Measurements from ENCODE around the gene RECK.
A peak's percentile ranks its signal among the peaks of the same experiment; 100 is the strongest.

DNA sequence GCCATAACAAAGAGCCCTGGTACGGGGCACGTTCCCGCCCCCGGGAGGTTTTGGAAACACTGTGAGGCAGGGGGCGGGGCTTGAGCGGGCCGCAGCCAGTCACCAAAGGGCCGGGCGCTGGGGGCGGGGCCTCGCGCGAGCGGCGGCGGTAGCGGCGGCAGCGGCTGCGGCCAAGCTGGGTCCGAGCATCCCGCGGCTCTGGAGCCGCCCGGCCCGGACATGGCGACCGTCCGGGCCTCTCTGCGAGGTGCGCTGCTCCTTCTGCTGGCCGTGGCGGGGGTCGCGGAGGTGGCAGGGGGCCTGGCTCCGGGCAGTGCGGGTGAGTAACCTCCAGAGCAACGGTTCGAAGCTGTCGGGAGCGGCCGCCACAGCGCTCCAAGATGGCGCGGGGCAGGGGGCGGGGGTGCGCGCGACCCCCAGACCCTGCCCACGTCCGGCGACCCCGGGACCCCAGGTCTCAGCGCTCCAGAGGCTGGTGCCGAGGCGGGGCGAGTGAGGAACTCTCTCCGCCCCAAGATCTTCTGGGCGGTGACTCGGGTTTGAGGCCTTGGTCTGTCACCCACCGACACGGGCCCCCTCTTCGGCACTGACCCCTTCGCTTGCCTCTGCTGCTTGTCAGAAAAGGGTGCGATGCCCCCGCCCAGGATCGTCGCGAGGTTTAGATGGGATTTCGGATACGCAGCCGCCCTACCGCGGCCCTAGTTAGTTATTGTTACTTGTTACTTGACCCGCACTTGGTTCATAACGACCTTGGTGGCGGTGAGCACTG, at the start of gene RECK:
- TF ChIP-seq, protein P1, sequence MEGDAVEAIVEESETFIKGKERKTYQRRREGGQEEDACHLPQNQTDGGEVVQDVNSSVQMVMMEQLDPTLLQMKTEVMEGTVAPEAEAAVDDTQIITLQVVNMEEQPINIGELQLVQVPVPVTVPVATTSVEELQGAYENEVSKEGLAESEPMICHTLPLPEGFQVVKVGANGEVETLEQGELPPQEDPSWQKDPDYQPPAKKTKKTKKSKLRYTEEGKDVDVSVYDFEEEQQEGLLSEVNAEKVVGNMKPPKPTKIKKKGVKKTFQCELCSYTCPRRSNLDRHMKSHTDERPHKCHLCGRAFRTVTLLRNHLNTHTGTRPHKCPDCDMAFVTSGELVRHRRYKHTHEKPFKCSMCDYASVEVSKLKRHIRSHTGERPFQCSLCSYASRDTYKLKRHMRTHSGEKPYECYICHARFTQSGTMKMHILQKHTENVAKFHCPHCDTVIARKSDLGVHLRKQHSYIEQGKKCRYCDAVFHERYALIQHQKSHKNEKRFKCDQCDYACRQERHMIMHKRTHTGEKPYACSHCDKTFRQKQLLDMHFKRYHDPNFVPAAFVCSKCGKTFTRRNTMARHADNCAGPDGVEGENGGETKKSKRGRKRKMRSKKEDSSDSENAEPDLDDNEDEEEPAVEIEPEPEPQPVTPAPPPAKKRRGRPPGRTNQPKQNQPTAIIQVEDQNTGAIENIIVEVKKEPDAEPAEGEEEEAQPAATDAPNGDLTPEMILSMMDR (IDR thresholded peaks at IDR 0.05 in 4 of 5, conservative IDR thresholded peaks at IDR 0.05 in 1 of 5): no peak
- TF ChIP-seq POLR2A (IDR thresholded peaks at IDR 0.05): peak; percentile 77 to 78
